GM12892 (cell line): ENCODE measurements around the gene NR3C1.
A peak's percentile ranks its signal among the peaks of the same experiment; 100 is the strongest.

Experiments
- DNase-seq: peaks from one replicate; pipeline ENCODE4 v3.0.0; 2011; ENCODE audit not compliant: insufficient read length
- FAIRE-seq: peaks from 2 replicates; lab custom pipeline; 2011; peaks lifted over from hg19 to GRCh38; lab: Jason Lieb, UNC
- POLR2A ChIP-seq: IDR thresholded peaks from 2 replicates; pipeline ENCODE4 v1.6.1; 2011; ENCODE audit warnings: low read depth, low read length, control low read depth
- POLR2AphosphoS5 ChIP-seq: IDR thresholded peaks from 2 replicates; pipeline ENCODE4 v1.6.1; 2011; ENCODE audit warnings: low read depth, low read length, control low read depth
- TAF1 ChIP-seq: IDR thresholded peaks from 2 replicates; pipeline ENCODE4 v1.6.1; 2011; ENCODE audit warnings: low read depth, mild to moderate bottlenecking, control low read depth, low read length, borderline replicate concordance

NR3C1 gene

DNA sequence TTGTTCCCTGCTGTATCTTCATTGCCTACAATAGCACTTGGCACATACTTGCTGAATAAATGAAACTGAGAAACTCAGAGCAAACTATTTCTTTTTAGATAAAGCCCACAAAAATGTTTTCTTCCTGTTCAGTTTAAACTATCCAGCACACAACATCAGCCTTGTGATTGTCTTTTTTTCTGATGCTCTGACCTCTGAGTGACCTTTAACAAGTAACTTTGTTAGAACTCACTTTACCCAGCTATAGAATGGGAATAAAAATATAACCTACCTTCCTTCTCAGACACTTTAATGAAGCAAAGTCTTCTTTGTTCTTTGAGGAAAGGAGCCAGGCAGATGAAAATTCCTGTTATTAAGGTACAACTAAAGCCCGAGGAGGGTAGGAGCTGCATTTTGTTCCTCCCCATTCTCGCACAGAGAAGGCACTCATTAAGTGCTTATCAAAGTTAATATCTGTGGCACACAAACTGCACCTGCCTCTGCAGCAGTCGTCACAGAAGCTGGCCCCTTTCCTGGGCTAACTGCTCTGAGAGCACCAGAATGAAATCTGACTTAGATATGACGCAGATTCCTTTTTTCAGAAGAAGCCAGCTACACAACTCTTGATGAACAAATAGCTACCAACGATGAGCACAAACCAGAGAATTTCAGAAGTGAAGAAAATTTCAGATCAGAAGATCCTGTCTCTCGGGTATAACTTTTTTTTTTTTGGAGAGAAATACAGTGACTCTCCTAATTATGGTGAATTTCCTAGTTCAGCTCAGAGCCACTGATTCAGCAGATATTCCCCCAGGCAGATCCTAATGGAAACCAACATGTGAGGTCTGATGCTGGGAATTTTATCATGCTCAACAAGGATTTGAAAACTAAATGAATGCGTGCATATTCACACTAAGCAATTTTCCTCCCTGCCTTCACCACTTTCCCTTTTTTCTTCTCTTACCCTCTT, 31.0 kb upstream of the NR3C1 start:
- DNase-seq: no peak
- FAIRE-seq: peak; percentile 64
- no peak for TF ChIP-seq TAF1
- TF ChIP-seq POLR2AphosphoS5: no peak
- TF ChIP-seq POLR2A: no peak

GRCh38 chr5:143433670-143434069, 30.2 kb upstream of the NR3C1 start:
- FAIRE-seq: peak; percentile 46
- TF ChIP-seq POLR2A: peak; percentile 25; the same call in 1 of the 2 replicates
- no peak for TF ChIP-seq TAF1
- no peak for TF ChIP-seq POLR2AphosphoS5
- no peak for DNase-seq

DNA sequence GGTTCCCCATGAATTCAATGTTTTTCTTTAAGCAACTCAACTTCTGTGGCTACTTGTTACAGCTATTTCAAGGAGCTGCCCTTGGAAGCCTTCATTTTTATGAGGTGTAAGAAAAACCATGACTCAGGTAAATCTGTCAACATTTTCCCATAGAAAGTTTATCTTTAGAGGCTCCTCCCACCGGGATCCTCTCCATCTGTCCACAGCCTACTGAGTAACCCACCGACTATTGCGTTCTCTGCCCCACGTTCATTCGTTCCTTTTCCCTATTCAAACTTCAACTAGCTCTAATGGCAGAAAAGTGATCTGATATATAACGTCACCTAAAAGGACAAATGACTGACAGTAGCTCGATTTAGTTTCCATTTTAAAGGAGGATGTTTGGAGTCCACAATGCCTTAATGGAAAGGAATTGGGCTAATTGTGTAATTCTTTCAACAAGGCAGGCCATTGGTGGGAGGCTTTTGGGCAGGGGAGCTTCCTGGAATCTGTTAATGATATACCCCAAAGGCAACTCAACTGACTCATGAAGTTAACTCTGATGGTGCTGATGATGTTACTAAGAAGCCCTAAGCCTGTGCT, 29.3 kb upstream of the NR3C1 start:
- TF ChIP-seq POLR2AphosphoS5 (no peak), TAF1 (no peak), POLR2A (no peak)
- DNase-seq: no peak
- FAIRE-seq: peak; percentile 30

DNA sequence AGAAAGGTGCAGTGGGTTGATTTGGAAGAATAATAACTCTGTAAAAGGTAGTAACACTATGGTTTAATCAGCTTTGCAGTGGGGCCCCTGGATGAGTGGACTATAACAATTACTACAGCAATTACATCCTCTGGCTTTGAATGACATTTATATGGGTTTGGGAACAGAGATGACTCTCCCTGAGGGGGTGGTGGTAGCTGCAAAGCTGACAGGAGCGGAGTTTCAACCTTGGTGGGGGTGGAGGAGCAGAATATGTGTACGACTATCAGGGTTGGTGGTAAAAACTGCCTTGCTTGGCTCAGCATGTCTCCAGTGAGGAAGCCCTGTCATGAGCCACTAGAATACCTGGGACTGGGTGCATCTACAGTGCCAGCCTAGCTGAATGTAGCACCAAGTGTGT, 28.3 kb upstream of the NR3C1 start:
- no peak for DNase-seq
- FAIRE-seq: peak; percentile 89
- no peak for TF ChIP-seq TAF1
- TF ChIP-seq POLR2A: no peak
- TF ChIP-seq POLR2AphosphoS5: no peak

DNA sequence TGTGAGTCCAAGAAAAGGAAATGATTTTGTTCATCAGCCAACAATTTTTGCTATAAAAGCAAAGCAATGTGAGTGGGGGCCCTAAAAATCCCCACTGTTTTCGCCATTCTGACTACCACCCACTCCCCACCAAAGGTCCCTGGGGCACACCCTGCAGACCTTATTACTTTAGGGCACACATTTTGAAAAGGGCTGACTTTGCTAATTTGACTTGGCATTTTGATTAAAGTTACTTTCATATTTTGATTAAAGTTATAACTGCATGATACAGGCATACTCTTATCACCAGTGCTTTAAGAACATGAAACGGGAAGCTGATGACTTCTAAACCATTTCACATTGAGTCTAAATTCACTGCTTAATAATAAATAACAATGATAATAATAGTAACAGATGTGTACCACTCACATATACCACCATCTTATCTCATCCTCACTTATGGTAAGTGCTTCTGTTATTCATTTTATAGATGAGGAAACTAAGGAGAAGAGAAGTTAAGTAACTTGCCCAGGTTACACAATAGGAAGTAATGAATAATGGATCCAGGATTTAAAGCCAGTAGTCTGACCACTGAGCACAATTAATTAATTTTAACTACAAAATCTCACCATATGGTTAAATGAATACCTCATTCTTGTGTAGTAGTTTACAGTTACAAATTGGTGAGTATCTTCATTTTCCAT, 25.4 kb upstream of the NR3C1 start:
- no peak for DNase-seq
- no peak for TF ChIP-seq TAF1
- no peak for TF ChIP-seq POLR2A
- TF ChIP-seq POLR2AphosphoS5: no peak
- no peak for FAIRE-seq

GRCh38 chr5:143428155-143428554, 24.7 kb upstream of the NR3C1 start:
- FAIRE-seq: peak; percentile 21
- no peak for DNase-seq
- TF ChIP-seq POLR2AphosphoS5 (no peak), TAF1 (no peak), POLR2A (no peak)

- FAIRE-seq: peak; percentile 65
- TF ChIP-seq POLR2AphosphoS5: no peak
- TF ChIP-seq TAF1: no peak
- TF ChIP-seq POLR2A: no peak
- no peak for DNase-seq
Measured at GRCh38 chr5:143427122-143427735, 23.7 kb upstream of the NR3C1 start.

- TF ChIP-seq POLR2AphosphoS5: no peak
- no peak for DNase-seq
- FAIRE-seq: peak; percentile 86
Measured at GRCh38 chr5:143426437-143426991, 23.0 kb upstream of the NR3C1 start.

- TF ChIP-seq POLR2A (no peak), POLR2AphosphoS5 (no peak)
- no peak for DNase-seq
- FAIRE-seq: peak; percentile 68
Measured at GRCh38 chr5:143425835-143426234, 22.3 kb upstream of the NR3C1 start.

GRCh38 chr5:143418140-143418866, 14.8 kb upstream of the NR3C1 start:
- FAIRE-seq: no peak
- TF ChIP-seq POLR2AphosphoS5 (no peak), TAF1 (no peak), POLR2A (no peak)
- no peak for DNase-seq
